PC-9 (cell line): ENCODE results near the gene ARFGEF3.

Experiments
- EZH2 ChIP-seq: fragments of 200-600 bp; sonication (generic); IDR thresholded peaks from 2 replicates; pipeline ENCODE4 v1.8.0; 2017; ENCODE audit warnings: antibody characterized with exemption, low read depth
- TF ChIP-seq, protein P1 (sequence below): fragments of 200-600 bp; sonication (generic); conservative IDR thresholded peaks from 2 replicates; pipeline ENCODE4 v1.6.1; 2017; ENCODE audit warnings: mixed run types, antibody characterized with exemption, mild to moderate bottlenecking, moderate library complexity

DNA sequence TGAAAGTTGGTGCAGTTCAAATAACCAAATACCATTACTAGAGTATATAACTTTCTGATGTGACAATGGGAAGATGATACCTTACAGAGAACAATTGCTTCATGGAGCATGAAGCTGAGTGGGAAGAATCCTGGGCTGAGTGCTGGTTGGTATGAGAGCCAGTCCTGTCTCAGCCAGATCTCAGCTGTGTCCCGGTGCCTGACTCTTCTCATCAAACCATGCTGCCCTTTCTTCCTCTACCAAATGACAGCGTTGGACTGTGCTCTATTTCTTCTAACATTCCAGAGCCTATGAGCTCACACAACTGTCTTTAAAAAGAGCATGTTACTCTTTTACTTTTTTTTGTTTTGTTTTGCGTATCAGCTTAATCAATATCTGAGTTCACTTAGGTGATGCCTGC, 84.0 kb downstream of the ARFGEF3 start:
- TF ChIP-seq EZH2, result no peak
- TF ChIP-seq, protein P1, sequence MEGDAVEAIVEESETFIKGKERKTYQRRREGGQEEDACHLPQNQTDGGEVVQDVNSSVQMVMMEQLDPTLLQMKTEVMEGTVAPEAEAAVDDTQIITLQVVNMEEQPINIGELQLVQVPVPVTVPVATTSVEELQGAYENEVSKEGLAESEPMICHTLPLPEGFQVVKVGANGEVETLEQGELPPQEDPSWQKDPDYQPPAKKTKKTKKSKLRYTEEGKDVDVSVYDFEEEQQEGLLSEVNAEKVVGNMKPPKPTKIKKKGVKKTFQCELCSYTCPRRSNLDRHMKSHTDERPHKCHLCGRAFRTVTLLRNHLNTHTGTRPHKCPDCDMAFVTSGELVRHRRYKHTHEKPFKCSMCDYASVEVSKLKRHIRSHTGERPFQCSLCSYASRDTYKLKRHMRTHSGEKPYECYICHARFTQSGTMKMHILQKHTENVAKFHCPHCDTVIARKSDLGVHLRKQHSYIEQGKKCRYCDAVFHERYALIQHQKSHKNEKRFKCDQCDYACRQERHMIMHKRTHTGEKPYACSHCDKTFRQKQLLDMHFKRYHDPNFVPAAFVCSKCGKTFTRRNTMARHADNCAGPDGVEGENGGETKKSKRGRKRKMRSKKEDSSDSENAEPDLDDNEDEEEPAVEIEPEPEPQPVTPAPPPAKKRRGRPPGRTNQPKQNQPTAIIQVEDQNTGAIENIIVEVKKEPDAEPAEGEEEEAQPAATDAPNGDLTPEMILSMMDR, result no peak
